DND-41 (cell line): ENCODE data around the gene PTHLH.

Experiments
- CTCF ChIP-seq: IDR thresholded peaks from 2 replicates; pipeline ENCODE4 v1.5.1; 2012; ENCODE audit warnings: borderline replicate concordance, low read length, moderate library complexity, mild to moderate bottlenecking; ENCODE audit not compliant: poor library complexity, severe bottlenecking; ENCODE audit errors: extremely low read depth
- EZH2 ChIP-seq: IDR thresholded peaks from 3 replicates; pipeline ENCODE4 v1.6.1; 2012; ENCODE audit warnings: borderline replicate concordance, low read depth, mild to moderate bottlenecking, moderate library complexity, low read length, inconsistent platforms; ENCODE audit not compliant: severe bottlenecking

GRCh38 chr12:27971121-27971489, 1.4 kb downstream of the PTHLH start:
- TF ChIP-seq CTCF (no peak), EZH2 (no peak)
